Smooth muscle cell (in vitro differentiated cells): ENCODE data around the gene ANKH. TPM values are rescaled to one million over a fixed set of nuclear protein-coding genes. Genes with fewer than 3 reads are reported as not detected.
"Not testable (repeated sequence)": the region's sequence is repeated elsewhere in the genome, so short reads cannot be mapped to it uniquely, and the experiment has no call there.

ENCODE experiments used
- DNase-seq: peaks from one replicate; lab custom pipeline; 2025; ENCODE audit not compliant: unreplicated experiment; lab: John Stamatoyannopoulos, UW
- H2AFZ ChIP-seq: fragments of 200-600 bp; sonication (generic); 2 replicates; pipeline ENCODE4 v1.6.0; 2016; ENCODE audit warnings: antibody characterized with exemption, low read depth, mild to moderate bottlenecking
- H3F3A ChIP-seq: fragments of 200-600 bp; sonication (generic); 2 replicates; pipeline ENCODE4 v1.6.0; 2017; ENCODE audit warnings: antibody characterized with exemption, low read depth
- H3K27ac ChIP-seq: fragments of 200-600 bp; sonication (generic); 2 replicates; pipeline ENCODE4 v1.5.1; 2016; ENCODE audit warnings: low read depth, mild to moderate bottlenecking
- H3K27me3 ChIP-seq: fragments of 200-600 bp; sonication (generic); 2 replicates; pipeline ENCODE4 v1.6.1; 2016; ENCODE audit warnings: low read depth, mild to moderate bottlenecking
- H3K36me3 ChIP-seq: fragments of 200-600 bp; sonication (generic); 2 replicates; pipeline ENCODE4 v1.5.1; 2016; ENCODE audit warnings: low read depth
- H3K4me1 ChIP-seq: fragments of 200-600 bp; sonication (generic); 2 replicates; pipeline ENCODE4 v1.5.1; 2016; ENCODE audit warnings: low read depth
- H3K4me2 ChIP-seq: fragments of 200-600 bp; sonication (generic); 2 replicates; pipeline ENCODE4 v1.6.0; 2016; ENCODE audit warnings: mild to moderate bottlenecking
- H3K4me3 ChIP-seq: fragments of 200-600 bp; sonication (generic); 2 replicates; pipeline ENCODE4 v1.5.1; 2016; ENCODE audit warnings: mild to moderate bottlenecking
- H3K79me2 ChIP-seq: fragments of 200-600 bp; sonication (generic); 2 replicates; pipeline ENCODE4 v1.6.0; 2016; ENCODE audit warnings: low read depth, mild to moderate bottlenecking
- H3K9ac ChIP-seq: fragments of 200-600 bp; sonication (generic); 2 replicates; pipeline ENCODE4 v1.6.0; 2016; ENCODE audit warnings: low read depth
- H3K9me3 ChIP-seq: fragments of 200-600 bp; sonication (generic); replicated peaks from 2 replicates; pipeline ENCODE4 v1.5.1; 2016; ENCODE audit warnings: low read depth
- H4K20me1 ChIP-seq: fragments of 200-600 bp; sonication (generic); 2 replicates; pipeline ENCODE4 v1.6.0; 2016; ENCODE audit warnings: low read depth
- WGBS: methylation state at CpG from one replicate; pipeline ENCODE4 v1.1.7; 2016; ENCODE audit warnings: low lambda C conversion rate; 5-methylcytosine and 5-hydroxymethylcytosine counted together
- polyA plus RNA-seq: library from polyadenylated mRNA; unstranded; fragments of >200 nt; fragmentation: Nextera tagmentation; extraction: Ambion mirVana; gene quantifications from 2 replicates; pipeline ENCODE4 v1.2.1, GENCODE V29; 2016
- total RNA-seq: library from RNA; depleted of rRNA; stranded (reverse); fragments of >200 nt; gene quantifications from 2 replicates; pipeline ENCODE4 v1.2.3, GENCODE V29; 2014
- TF ChIP-seq, protein P1 (sequence below): fragments of 200-600 bp; sonication (generic); IDR thresholded peaks from 2 replicates; pipeline ENCODE4 v1.5.1; 2017; ENCODE audit warnings: borderline replicate concordance, mild to moderate bottlenecking, antibody characterized with exemption; ENCODE audit not compliant: insufficient read depth, poor library complexity, severe bottlenecking

The ANKH gene
- total and polyA plus RNA-seq, 2 experiments from 2014 or later: 48.0 to 56.6 TPM

DNA sequence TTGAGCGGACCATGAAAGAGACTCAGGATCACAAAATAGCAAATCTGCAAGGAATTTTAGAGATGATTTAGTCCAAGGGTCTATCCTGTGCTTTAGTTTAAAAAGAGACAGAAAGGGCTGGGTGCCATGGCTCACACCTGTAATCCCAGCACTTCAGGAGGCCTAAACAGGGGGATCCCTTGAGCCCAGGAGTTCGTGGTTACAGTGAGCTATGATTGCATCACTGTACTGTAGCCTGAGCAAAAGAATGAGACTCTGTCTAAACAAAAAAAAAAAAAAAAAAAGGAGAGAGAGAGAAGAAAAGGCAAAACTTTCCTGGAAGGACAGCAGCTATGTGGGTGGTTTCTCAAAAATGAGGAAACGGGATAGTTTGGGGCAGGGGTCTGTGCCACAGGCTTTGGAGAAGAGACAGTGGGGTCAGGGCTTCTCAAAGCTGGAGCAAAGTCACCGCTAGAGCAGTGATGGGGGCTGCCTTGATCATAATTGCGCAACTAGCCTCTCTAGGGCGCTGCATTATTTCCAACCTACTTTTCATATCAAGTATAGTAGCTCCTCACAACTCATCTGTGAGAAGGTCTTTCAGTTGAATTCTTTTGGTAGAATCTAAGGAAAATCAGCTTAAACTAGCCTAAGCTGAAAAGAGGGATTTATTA, 8.5 kb upstream of the ANKH start:
- no peak for DNase-seq
- TF ChIP-seq, protein P1, sequence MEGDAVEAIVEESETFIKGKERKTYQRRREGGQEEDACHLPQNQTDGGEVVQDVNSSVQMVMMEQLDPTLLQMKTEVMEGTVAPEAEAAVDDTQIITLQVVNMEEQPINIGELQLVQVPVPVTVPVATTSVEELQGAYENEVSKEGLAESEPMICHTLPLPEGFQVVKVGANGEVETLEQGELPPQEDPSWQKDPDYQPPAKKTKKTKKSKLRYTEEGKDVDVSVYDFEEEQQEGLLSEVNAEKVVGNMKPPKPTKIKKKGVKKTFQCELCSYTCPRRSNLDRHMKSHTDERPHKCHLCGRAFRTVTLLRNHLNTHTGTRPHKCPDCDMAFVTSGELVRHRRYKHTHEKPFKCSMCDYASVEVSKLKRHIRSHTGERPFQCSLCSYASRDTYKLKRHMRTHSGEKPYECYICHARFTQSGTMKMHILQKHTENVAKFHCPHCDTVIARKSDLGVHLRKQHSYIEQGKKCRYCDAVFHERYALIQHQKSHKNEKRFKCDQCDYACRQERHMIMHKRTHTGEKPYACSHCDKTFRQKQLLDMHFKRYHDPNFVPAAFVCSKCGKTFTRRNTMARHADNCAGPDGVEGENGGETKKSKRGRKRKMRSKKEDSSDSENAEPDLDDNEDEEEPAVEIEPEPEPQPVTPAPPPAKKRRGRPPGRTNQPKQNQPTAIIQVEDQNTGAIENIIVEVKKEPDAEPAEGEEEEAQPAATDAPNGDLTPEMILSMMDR: no peak

DNA sequence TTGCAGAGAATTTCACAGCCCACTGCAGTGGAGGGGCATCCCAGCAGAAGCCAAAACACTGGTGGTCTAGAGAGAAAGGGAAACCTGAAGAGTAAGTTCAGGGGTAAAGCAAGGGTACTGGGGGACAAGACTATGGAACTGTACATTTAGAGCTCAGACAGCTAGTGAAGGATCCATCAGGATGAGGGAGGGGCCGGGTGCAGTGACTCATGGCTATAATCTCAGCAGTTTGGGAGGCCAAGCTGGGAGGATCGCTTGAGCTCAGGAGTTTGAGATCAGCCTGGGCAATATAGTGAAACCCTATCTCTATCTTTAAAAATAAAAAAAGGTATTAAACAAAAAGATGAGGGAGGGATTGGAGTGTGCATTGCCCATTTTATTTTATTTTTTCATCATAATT, 7.8 kb upstream of the ANKH start:
- no peak overlapping the region for H2AFZ ChIP-seq
- H3K36me3 ChIP-seq: no peaks in the 10 kb centered on the region
- peak overlapping the region; percentile 6 for H3K4me2 ChIP-seq
- H3K4me3 ChIP-seq: no peak overlapping the region
- H3K27me3 ChIP-seq: no peaks in the 10 kb centered on the region
- no peaks in the 10 kb centered on the region for H3K9me3 ChIP-seq
- no peak for DNase-seq
- H3K79me2 ChIP-seq: no peaks in the 10 kb centered on the region
- no peaks in the 10 kb centered on the region for H3F3A ChIP-seq
- 73% methylated on average over 2 of the region's 2 CpGs for WGBS
- TF ChIP-seq, protein P1: no peak
- H3K27ac ChIP-seq: no peak overlapping the region
- no peak overlapping the region for H3K9ac ChIP-seq
- H4K20me1 ChIP-seq: no peaks in the 10 kb centered on the region
- no peaks in the 10 kb centered on the region for H3K4me1 ChIP-seq

More for the DNA sequence above, 8.5 kb upstream of the ANKH start:
- peak overlapping the region; percentile 6 for H3K4me2 ChIP-seq
- no peaks in the 10 kb centered on the region for H3K36me3 ChIP-seq
- no peaks in the 10 kb centered on the region for H3K9me3 ChIP-seq
- no peak overlapping the region for H3K9ac ChIP-seq
- H3F3A ChIP-seq: no peaks in the 10 kb centered on the region
- H3K79me2 ChIP-seq: no peaks in the 10 kb centered on the region
- peak overlapping the region; percentile 10 for H3K27ac ChIP-seq
- no peak overlapping the region for H3K4me3 ChIP-seq
- H3K27me3 ChIP-seq: no peaks in the 10 kb centered on the region
- H2AFZ ChIP-seq: no peak overlapping the region
- 71% methylated on average over 6 of the region's 6 CpGs for WGBS
- no peaks in the 10 kb centered on the region for H4K20me1 ChIP-seq
- no peaks in the 10 kb centered on the region for H3K4me1 ChIP-seq

DNA sequence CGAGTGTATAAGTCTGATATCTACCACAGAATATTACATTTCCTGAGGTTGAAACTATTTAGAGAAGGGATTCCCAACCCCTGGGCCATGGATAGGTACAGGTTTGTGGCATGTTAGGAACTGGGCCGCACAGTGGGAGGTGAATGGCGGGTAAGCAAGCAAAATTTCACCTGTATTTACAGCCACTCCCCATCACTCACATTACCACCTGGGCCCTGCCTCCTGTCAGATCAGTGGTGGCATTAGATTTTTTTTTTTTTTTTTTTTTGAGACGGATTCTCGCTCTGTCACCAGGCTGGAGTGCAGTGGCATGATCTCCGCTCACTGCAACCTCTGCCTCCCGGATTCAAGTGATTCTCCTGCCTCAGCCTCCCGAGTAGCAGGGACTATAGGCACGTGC, 6.6 kb upstream of the ANKH start:
- DNase-seq, H3K79me2 ChIP-seq, H3K4me1 ChIP-seq, H3K27me3 ChIP-seq, H3K27ac ChIP-seq, H3K4me3 ChIP-seq, H3K9me3 ChIP-seq, H3F3A ChIP-seq, H2AFZ ChIP-seq, H3K9ac ChIP-seq, H3K4me2 ChIP-seq, H3K36me3 ChIP-seq, H4K20me1 ChIP-seq: not testable (repeated sequence)
- WGBS: 95% methylated on average over 9 of the region's 9 CpGs

DNA sequence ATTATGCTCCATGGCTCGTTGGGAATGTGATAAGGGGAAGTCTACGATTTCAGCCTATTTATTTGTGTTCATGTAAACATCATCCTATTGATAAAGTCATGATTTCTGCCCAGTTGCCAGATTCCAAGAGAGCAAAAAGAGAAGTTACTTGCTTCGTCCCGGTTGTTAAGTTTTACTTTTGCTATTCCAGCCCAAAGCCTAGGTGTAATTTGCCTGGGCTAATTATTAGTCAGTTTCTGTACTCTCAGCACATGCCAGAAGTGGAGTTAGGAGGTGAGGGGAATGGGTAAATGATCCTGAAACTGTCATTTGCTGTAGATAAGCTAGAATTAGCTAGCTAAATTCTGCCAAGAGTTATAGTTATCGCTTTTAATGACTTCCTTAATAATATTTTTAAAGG, 4.5 kb upstream of the ANKH start:
- H3K4me3 ChIP-seq: no peak overlapping the region
- no peaks in the 10 kb centered on the region for H3K27me3 ChIP-seq
- peaks cover 1% of the 10 kb centered on the region for H3K79me2 ChIP-seq
- no peak overlapping the region for H3K9ac ChIP-seq
- 73% methylated on average over 5 of the region's 5 CpGs for WGBS
- no peak overlapping the region for H2AFZ ChIP-seq
- no peaks in the 10 kb centered on the region for H4K20me1 ChIP-seq
- no peak overlapping the region for H3K27ac ChIP-seq
- H3K4me1 ChIP-seq: peaks cover 7% of the 10 kb centered on the region
- H3F3A ChIP-seq: no peaks in the 10 kb centered on the region
- DNase-seq: no peak
- H3K9me3 ChIP-seq: no peaks in the 10 kb centered on the region
- TF ChIP-seq, protein P1: no peak
- H3K4me2 ChIP-seq: no peak overlapping the region
- H3K36me3 ChIP-seq: no peaks in the 10 kb centered on the region
